ENCODE data around the gene HCFC1R1.

The HCFC1R1 gene

GRCh38 chr16:3035972-3036725 lies 12.4 kb upstream of the HCFC1R1 start:
- no peak for DNase-seq (ENCODE audit: low spot score)

- no peak for DNase-seq (ENCODE audit: low spot score)
Observed at GRCh38 chr16:3035289-3035971, 11.7 kb upstream of the HCFC1R1 start.

- DNase-seq (ENCODE audit: low spot score): no peak
Observed at GRCh38 chr16:3032624-3033023, 8.9 kb upstream of the HCFC1R1 start.

DNA sequence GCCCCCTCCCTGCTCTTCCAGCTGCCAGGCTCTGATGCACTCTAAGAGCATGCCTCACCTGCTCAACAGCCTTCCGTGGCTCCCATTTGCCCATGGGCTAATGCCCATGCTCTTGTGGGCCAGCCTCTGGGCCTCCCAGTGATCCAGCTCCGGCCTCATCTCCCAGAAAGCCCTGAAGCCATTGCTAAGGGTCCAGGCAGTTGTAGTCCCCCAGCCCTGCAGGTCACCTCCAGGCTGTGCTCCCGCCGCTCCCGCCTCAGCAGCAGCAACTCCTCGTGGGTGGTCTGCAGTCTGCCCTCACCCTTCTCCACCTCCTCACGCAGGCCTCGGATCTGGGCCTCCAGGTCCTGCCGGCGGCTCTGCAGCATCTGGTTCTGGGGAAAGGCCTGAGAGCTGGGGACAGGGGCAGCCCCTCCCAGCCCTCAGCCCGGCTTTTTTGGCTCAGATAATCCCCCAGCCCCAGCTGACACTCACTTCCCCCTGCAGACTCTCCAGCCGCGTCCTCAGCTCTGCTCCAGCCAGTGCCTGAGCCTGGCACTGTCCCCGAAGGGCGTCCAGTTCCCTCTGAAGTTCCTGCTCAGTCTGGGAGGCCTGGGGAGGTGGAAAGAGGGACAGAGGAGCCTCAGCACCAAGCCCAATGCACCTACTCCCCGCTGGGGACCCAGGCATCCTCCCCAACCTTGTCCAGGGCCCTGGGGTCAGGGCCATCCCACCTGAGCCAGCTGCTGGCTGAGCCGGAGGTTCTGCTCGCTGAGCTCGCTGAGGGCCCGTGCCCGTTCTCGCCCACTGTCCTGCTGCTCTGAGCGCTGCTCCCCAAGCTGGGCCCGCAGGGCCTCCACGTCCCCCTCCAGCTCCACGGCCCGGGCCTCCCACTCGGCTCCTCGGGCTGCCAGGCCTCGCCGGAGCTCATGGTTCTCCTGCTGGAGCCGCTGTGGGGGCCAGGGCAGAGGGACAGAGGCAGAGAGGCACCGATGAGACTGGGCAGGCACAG lies 6.8 kb upstream of the HCFC1R1 start:
- DNase-seq (ENCODE audit: low spot score): no peak

GRCh38 chr16:3029491-3030221 lies 5.9 kb upstream of the HCFC1R1 start:
- DNase-seq (ENCODE audit: low spot score): no peak

DNA sequence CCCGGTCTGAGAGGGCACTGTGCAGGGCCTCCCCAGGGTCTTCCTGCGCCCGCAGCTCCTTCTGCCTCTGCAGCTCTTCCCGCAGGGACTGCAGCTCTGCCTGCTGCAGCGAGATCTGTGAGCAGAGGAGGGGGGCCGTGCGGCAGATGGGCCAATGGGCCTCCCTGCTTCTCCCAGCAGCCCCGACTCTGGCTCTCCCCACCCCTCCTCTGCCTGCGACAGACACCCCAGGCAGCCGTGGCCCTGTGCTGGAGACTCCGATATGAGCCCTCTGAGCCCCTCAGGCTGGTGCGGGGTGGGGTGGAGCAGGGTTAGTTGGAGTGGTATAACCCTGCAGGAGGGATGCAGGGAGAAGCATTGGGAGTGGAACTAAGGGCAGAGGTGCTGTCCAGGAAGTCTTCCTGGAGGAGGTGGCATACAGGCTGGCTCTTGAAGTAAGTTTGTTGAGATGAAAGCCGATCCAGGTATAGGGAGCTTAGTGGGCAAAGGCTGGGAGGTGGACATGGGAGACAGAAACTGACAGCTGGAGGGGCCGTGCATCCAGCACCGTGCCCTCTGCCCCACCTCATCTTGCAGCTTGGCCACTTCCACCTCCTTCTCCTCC lies 5.1 kb upstream of the HCFC1R1 start:
- no peak for DNase-seq (ENCODE audit: low spot score)

- peak; percentile 96 for DNase-seq (ENCODE audit: low spot score)
Observed at GRCh38 chr16:3027983-3028715, 4.4 kb upstream of the HCFC1R1 start.

DNA sequence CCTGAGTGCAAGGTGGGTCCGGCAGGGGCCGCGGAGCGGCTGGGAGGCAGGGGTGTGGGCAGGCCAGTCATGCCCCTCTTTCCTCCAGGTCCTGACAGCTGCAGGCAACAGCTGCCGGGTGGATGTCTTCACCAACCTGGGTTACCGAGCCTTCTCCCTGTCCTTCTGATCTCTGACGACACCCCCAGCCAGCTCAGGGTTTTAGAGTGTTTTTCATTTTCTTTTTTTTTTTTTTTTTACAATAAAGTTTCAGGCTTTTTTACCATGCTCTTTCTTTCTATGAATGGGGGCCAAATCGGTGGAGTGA lies 3.7 kb upstream of the HCFC1R1 start:
- no peak for DNase-seq (ENCODE audit: low spot score)

DNA sequence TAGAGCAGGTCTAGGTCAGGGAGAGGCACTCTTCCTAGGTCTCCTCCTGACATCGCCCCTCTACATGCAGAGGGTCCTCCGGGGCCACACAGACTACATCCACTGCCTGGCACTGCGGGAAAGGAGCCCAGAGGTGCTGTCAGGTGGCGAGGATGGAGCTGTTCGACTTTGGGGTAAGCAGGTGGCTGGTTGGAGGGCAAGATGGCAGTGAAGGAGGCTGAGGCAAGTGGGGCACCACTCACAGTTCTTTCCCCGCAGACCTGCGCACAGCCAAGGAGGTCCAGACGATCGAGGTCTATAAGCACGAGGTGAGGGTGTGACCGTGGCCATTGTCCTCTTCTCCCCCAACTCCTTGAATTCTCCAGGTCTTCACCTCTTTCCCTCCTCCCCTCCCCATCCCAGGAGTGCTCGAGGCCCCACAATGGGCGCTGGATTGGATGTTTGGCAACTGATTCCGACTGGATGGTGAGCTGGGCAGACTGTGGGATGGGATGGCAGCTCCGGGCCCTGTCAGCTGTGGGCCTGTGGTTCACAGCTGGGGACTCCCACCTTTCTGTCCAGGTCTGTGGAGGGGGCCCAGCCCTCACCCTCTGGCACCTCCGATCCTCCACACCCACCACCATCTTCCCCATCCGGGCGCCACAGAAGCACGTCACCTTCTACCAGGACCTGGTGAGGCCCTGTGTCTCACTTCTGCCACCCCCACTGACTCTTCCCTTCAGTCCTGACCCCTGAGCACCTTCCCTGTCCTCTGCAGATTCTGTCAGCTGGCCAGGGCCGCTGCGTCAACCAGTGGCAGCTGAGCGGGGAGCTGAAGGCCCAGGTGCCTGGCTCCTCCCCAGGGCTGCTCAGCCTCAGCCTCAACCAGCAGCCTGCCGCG lies 3.1 kb upstream of the HCFC1R1 start:
- DNase-seq (ENCODE audit: low spot score): no peak

- no peak for DNase-seq (ENCODE audit: low spot score)
Observed at GRCh38 chr16:3026003-3026378, 2.2 kb upstream of the HCFC1R1 start.

DNA sequence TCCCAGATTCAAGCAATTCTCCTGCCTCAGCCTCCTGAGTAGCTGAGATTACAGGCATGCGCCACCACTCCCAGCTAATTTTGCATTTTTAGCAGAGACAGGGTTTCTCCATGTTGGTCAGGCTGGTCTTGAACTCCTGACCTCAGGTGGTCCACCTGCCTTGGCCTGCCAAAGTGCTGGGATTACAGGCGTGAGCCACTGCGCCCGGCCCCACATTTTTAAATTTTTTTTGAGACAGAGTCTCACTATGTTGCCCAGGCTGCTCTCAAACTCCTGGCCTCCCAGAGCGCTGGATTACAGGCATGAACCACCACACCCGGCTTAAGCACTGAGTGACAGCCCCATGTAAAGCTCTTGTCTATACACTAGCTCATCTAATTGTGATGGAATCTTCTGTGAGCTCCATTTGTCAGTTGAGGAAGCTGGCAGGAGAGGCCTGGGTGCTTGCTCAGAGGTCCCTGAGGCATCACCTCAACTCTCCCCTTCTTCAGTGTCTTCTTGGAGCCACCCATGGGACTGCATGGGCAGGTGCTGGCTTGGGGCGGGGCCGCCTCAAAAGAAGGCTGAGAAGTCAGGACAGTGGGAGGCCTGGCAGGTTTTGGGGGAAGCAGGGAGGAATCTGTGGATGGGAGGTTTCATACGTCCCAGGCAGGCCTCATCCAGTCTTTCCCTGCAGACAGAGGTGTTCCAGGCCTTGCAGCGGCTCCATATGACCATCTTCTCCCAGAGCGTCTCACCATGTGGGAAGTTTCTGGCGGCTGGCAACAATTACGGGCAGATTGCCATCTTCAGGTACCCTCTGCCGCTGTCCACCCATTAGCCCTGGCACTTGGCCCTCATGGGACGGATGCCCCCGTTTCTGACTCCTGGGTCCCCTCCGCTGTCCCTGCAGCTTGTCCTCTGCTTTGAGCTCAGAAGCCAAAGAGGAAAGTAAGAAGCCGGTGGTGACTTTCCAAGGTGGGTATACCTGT lies 1.6 kb upstream of the HCFC1R1 start:
- no peak for DNase-seq (ENCODE audit: low spot score)

GRCh38 chr16:3023415-3023668 lies 400 bp downstream of the HCFC1R1 start:
- DNase-seq (ENCODE audit: low spot score): no peak

DNA sequence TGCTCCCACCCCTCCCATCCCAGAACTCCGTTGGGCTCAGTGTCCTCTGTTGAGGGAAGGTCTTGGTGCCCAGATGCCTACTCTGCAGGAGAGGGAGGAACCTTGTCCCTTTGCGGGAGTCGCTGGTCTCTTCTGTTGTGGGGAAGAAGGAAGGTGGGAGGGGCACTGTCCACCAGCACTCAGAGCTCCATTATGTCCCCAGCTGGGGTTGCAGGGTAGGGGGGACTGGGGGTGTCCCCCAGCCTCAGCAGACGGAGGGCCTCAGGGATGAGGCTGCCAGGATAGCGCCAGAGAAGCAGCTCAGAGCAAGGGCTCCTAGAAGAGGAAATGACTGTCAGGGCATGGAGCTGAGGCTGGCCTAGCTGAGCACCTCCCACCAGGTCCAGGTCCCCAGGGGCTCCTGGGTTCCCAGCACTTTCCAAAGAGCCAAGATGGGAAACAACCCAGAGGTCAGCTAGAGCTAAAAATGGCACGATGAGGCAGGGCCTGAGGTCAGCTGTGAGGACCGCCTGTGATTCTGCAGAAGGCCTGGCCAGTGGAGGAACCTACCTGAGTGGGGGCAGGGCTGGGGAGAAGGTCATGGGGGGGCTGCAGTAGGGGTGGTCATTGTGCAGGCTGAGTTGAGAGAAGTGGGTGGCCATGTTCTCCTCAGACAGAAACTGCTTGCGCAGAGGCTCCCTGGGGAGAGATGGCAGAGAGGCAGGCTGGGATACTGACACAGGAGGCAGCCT lies 893 bp downstream of the HCFC1R1 start:
- DNase-seq (ENCODE audit: low spot score): no peak

DNA sequence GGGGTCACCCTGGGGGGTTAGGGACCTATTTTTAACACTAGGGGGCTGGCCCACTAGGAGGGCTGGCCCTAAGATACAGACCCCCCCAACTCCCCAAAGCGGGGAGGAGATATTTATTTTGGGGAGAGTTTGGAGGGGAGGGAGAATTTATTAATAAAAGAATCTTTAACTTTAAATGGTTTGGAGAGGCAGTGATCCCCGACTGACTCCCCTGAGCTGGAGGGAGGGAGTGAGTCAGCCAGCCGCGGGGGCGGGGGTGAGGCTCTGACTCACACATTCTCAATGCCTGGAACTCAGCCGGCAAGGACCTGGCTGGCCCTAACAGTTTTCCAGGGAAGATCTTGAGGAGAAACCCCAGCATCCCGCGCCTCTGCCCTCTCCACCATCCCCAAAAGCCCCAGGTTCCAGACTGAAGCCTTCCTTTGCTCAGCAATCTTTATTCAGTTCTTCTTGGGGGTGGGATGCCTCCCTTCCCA lies 1.5 kb downstream of the HCFC1R1 start:
- peak; percentile 79 for DNase-seq (ENCODE audit: low spot score)

DNA sequence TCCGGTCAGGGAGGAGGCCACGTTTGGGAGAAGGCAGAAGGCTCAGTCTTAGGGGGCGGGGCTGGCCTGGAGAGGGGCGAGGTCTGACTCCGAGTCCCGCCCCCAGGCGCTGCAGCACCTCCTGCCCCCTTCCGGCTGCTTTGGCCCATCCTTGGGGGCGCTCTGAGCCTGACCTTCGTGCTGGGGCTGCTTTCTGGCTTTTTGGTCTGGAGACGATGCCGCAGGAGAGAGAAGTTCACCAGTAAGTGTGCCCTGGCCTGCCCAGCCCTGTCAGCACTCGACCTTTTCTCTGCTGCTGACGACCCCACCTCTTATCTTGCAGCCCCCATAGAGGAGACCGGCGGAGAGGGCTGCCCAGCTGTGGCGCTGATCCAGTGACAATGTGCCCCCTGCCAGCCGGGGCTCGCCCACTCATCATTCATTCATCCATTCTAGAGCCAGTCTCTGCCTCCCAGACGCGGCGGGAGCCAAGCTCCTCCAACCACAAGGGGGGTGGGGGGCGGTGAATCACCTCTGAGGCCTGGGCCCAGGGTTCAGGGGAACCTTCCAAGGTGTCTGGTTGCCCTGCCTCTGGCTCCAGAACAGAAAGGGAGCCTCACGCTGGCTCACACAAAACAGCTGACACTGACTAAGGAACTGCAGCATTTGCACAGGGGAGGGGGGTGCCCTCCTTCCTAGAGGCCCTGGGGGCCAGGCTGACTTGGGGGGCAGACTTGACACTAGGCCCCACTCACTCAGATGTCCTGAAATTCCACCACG lies 2.1 kb downstream of the HCFC1R1 start:
- no peak for DNase-seq (ENCODE audit: low spot score)

DNA sequence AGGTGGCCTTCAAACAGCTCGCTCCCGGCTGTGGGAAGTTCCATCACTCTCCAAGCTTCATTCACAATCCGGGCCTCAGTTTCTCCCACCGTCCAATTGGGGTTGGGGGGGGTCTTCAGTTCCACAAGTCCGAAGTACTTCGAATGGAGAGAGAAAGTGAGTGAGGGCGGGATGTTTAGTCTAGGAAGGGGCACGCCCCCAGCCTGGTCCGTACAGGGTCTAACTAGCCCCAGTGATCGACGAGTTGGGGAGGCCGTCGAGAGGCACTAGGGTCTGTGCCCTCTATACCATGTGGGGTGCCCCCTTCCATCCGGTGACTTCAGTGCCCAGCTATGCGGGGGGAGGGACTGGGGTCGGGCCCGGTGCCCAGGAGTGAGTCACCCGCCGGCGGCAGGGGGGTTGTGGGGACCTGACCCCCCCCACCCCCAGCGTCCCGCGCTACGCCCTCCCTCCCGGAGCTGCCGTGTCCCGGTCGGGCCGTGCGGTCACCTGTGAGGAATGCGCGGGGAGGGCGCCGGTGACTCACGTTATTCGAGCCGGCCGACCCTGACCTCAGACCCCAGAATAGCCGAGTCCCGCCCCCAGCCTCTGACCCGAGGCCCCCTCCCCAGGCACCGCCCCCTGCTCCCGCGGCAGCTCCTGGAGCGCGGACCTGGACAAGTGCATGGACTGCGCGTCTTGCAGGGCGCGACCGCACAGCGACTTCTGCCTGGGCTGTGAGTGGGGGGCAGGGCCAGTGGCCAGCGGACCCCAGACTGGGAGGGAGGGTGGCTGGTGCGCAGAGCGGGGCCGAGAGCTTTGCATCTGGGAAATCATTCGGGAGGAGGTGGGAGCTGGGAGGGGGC lies 2.9 kb downstream of the HCFC1R1 start:
- DNase-seq (ENCODE audit: low spot score): peak; percentile 93

DNA sequence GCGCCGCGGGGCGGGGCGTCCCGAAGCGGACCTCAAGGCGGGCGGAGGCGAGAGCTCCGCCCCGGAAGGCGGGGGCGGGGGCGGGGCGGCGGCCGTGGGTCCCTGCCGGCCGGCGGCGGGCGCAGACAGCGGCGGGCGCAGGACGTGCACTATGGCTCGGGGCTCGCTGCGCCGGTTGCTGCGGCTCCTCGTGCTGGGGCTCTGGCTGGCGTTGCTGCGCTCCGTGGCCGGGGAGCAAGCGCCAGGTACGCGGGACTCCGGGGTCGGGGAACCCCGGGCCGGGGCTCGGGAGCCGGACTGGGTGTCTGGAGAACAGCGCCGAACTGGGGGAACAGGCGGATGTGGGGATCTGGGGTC lies 3.5 kb downstream of the HCFC1R1 start, which contains the start of gene TNFRSF12A:
Gene TNFRSF12A (plus strand): TSS at position 122 of the 357 bp plus-strand sequence. CDS start 30 bp downstream, at position 152.
- DNase-seq (ENCODE audit: low spot score): peak; percentile 87

All from ecto neural progenitor cell (in vitro differentiated cells).